GM20000 (cell line): ENCODE results near the gene PPFIBP2.

Experiments
- DNase-seq: peaks from one replicate; pipeline ENCODE4 v3.0.0; 2012; ENCODE audit warnings: low spot score
- CTCF ChIP-seq: IDR thresholded peaks from 2 replicates; pipeline ENCODE4 v1.5.1; 2012; ENCODE audit warnings: mild to moderate bottlenecking, control low read depth; ENCODE audit errors: extremely low read depth, missing control alignments

PPFIBP2 gene

DNA sequence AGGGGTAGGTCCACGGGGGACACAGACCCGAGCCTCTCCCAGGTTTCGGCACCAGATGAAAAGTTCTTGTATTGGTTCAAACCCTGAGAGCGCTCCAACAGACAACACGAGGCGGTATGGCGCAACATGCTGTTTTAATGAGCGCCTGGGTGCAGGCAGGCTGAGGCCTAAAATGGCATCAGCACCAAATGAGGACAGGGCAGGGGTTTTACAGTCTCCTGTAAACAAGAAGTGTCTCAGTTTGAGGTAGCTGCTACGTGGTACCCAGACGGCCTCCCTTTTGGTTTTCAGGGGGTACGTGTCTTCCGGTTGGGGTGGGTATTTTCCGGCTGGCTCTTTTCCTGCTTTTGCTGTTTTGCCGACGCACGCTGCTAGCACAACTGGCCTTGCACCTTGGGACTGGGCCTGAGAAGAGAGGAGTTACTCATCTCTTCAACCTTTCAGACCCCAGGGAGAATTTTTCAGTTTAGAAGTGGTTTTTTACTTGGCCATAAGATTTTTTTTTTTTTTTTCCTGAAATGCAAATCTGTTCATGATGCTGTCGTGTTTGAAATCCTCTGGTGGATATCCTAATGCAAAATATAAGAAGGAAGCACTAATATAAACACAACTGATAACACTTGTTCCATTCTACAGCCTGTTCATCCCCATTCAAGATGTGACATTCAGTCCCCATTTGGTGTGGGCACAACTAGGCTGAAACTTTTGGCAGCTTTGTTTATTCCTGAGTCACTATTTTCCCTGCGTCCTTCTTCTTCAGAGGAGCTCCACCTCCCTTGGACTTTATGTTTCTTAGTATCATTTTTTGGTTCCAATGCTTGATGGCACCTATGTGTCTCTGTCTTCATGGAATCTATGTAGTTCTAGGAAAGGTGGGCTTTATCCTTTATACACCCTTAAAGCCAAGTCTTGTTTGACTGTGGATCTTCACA lies 6.5 kb downstream of the PPFIBP2 start:
- TF ChIP-seq CTCF = no peak
- peak; percentile 40 for DNase-seq

DNA sequence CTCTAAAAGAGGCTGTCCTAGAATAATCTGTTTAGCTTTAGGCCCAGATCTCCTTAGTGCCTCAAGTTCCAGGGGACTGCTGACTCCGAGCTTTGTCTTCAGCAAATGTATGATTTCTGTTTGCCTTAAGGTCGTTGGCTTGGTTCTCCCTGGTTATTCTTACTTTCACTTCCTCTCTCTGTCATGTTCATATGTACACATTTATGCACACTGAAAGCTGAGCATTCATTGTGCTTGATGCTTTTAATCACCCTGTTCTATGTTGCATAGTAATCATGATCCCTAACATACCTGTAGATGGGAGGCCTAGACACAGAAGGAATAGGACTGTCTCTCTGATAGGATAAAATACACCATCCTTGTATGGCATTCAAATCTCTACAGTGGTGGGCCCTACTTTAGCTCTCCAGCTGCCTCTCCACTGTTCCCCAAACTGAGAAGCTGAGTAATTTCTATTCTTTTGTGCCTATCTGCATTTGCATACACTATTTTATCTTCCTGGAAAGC lies 7.2 kb downstream of the PPFIBP2 start:
- TF ChIP-seq CTCF = no peak
- peak; percentile 58 for DNase-seq

- DNase-seq = no peak
- no peak for TF ChIP-seq CTCF
Measured at GRCh38 chr11:7522121-7522520, 8.3 kb downstream of the PPFIBP2 start.

DNA sequence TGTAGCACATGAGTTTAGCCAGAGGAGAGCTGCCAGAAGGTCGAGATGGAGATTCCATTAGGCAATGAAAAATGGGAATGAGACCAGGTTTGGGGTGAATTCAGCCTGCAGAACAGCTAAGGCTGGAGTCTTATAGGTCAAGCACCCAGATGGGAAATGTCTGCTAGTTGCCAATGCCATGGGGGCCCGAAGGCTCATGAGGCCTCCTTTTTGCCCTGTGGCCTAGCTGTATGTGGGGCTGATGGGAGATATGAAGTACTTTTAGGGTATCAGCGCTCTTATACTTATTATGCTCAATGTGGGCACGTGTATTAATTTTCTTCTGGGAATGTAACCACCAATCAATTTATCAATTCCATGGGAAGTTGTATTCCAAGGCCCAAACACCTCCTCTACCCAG lies 8.7 kb downstream of the PPFIBP2 start:
- DNase-seq = no peak
- no peak for TF ChIP-seq CTCF

GRCh38 chr11:7523416-7524210 lies 9.8 kb downstream of the PPFIBP2 start:
- DNase-seq = no peak
- no peak for TF ChIP-seq CTCF

GRCh38 chr11:7524462-7525235 lies 10.8 kb downstream of the PPFIBP2 start:
- TF ChIP-seq CTCF = no peak

GRCh38 chr11:7525424-7525823 lies 11.6 kb downstream of the PPFIBP2 start:
- no peak for TF ChIP-seq CTCF
- DNase-seq = no peak

More at GRCh38 chr11:7524462-7525235, 10.8 kb downstream of the PPFIBP2 start:
- DNase-seq = no peak
